ENCODE data around the gene ATF5. TPM values are rescaled to one million over a fixed set of nuclear protein-coding genes. Genes with fewer than 3 reads are reported as not detected.

ATF5 gene
- polyA plus RNA-seq, 6 donors from 2014 or later, result 0.49 to 0.99 (median 0.71) TPM; not detected in 1

DNA sequence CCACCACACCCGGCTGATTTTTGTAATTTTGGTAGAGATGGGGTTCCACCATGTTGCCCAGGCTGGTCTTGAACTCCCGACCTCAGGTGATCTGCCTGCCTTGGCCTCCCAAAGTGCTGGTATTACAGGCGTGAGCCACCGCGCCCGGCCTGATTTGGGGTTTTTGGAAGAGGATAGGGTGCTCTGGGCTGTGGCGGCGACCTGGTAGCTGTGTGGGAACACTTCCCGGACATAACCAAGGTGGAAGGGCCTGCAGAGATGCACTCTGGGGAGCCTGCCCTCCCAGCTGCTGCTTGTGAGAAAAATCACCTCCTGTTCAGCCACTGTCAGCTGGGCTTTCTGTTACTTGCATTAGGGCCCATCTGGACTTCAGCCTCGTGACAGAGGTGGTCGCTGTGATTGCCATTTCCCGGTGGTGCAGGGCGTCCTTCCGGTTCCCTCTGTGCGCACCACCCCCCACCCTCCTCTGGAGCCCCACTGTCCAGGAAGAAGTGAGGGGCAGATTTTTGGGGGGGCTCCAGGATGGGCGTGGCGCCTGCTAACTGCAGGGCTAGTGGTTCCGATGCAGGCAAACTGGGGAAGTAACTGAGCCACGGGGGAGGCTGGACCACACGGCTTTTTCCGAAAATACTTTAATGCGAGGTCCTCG lies 39.8 kb upstream of the ATF5 start:
- Mint-ChIP-seq H3K4me1 (peaks cover 4 to 25% (median 24%) of the 10 kb centered on the region in 3 donors), H3K4me3 (peak overlapping the region in 6 of 8 donors; percentile 21 to 78 (median 40)), H3K27ac (peak overlapping the region in 1 of 6 donors; percentile 85), H3K9me3 (no peaks in the 10 kb centered on the region), H3K27me3 (no peaks in the 10 kb centered on the region), H3K36me3 (no peaks in the 10 kb centered on the region)
- ATAC-seq (ENCODE audit: low read depth in 2 of 2) (no peak), DNase-seq (no peak)

DNA sequence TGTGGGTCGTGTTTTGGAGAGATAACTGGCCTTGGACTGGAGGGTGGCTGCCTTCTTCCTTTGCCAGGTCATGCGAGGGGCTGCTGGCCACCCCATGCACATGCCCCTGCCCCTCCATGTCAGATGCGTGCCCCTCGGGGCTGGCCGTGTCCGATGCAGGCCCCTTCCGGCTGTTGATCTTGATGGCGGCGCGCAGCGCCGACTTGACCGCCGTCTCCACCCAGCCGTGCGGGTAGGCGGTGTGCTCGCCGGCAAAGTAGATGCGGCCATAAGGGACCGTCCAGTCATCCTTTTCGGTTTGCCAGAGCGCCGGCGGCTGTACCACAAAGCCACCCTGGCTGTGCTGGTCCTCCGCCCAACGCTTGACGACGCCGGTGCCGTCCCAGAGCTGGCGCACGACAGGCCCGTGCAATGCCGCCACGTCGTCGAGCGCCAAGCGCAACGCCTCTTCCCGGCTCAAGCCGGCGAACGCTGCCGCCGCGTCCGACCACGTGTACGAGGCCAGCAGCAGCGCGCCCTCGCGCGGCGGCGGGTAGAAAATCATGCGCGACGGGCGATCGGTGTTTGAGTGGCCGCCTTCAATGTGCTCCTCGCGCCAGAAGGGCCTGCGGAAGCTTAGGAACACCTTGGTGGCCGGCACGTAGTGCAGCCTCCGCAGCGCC lies 39.2 kb upstream of the ATF5 start:
- peak overlapping the region in 3 of 6 donors; percentile 44 to 85 (median 68) for H3K27ac Mint-ChIP-seq
- H3K4me1 Mint-ChIP-seq, result peaks cover 10 to 31% (median 30%) of the 10 kb centered on the region in 3 donors
- ATAC-seq (ENCODE audit: low read depth in 2 of 2) (peak; percentile 77 to 79), DNase-seq (peak; percentile 70)
- H3K36me3 Mint-ChIP-seq, result no peaks in the 10 kb centered on the region
- H3K4me3 Mint-ChIP-seq, result peak overlapping the region; percentile 29 to 91 (median 83)
- no peaks in the 10 kb centered on the region for H3K9me3 Mint-ChIP-seq
- H3K27me3 Mint-ChIP-seq, result no peaks in the 10 kb centered on the region

GRCh38 chr19:49890349-49891311 lies 38.4 kb upstream of the ATF5 start:
- DNase-seq (no peak), ATAC-seq (ENCODE audit: low read depth in 2 of 2) (peak; percentile 79 to 83)
- peaks cover 11 to 39% (median 38%) of the 10 kb centered on the region in 3 donors for H3K4me1 Mint-ChIP-seq
- no peaks in the 10 kb centered on the region for H3K27me3 Mint-ChIP-seq
- H3K36me3 Mint-ChIP-seq, result no peaks in the 10 kb centered on the region
- peak overlapping the region in 4 of 6 donors; percentile 44 to 85 (median 67) for H3K27ac Mint-ChIP-seq
- peak overlapping the region; percentile 29 to 91 (median 83) for H3K4me3 Mint-ChIP-seq
- H3K9me3 Mint-ChIP-seq, result no peaks in the 10 kb centered on the region

GRCh38 chr19:49891393-49891792 lies 37.6 kb upstream of the ATF5 start:
- Mint-ChIP-seq H3K4me3 (peak overlapping the region in 6 of 8 donors; percentile 3 to 83 (median 49)), H3K27me3 (no peaks in the 10 kb centered on the region), H3K4me1 (peaks cover 19 to 47% (median 45%) of the 10 kb centered on the region in 3 donors), H3K27ac (peak overlapping the region in 3 of 6 donors; percentile 42 to 85 (median 67)), H3K9me3 (no peaks in the 10 kb centered on the region), H3K36me3 (no peaks in the 10 kb centered on the region)
- ATAC-seq (ENCODE audit: low read depth in 2 of 2) (no peak), DNase-seq (no peak)

- ATAC-seq (ENCODE audit: low read depth in 2 of 2) (no peak), DNase-seq (no peak)
- Mint-ChIP-seq H3K27ac (peak overlapping the region in 4 of 6 donors; percentile 39 to 94 (median 72)), H3K4me3 (peak overlapping the region in 2 of 8 donors; percentile 57 to 88), H3K9me3 (no peaks in the 10 kb centered on the region), H3K27me3 (no peaks in the 10 kb centered on the region), H3K36me3 (no peaks in the 10 kb centered on the region), H3K4me1 (peaks cover 32 to 60% (median 59%) of the 10 kb centered on the region in 3 donors)
Measured at GRCh38 chr19:49892716-49893115, 36.3 kb upstream of the ATF5 start.

DNA sequence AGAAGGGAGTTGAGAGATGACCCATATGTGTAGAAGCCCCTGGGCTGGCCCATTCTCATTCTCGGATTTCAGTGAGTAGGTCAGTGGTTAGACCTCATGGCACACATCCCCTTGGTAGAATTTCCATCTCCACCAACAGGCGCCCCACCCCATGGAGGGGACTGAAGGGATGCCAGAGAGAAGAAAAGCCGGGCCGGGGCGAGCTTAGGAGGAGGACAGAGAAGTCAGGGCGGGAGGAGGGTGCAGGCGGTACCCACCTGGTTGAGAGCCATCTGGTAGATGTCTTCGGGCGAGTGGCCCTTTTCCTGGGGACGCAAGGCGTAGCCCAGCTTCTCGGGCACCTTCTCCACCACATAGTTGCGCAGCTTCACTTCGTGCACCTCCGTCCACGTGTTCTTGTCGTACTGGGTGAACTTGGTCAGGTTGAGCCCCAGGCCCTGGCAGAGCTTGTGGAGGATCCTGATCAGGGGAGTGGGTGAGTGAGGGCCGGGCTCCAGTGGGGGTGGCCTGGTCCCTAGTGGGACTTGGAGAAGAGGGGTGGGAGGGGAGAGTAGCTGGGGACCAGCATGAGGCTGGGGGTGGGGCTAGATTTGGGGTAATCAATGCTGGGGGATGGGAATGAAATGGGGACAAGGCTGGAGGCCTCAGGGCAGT lies 34.9 kb upstream of the ATF5 start:
- Mint-ChIP-seq H3K27me3 (no peaks in the 10 kb centered on the region), H3K36me3 (no peaks in the 10 kb centered on the region), H3K9me3 (no peaks in the 10 kb centered on the region), H3K4me1 (peaks cover 35 to 63% (median 63%) of the 10 kb centered on the region in 3 donors), H3K4me3 (peak overlapping the region in 2 of 8 donors; percentile 59 to 70), H3K27ac (peak overlapping the region in 3 of 6 donors; percentile 41 to 74 (median 56))
- no peak for ATAC-seq (ENCODE audit: low read depth in 2 of 2)
- DNase-seq, result no peak

DNA sequence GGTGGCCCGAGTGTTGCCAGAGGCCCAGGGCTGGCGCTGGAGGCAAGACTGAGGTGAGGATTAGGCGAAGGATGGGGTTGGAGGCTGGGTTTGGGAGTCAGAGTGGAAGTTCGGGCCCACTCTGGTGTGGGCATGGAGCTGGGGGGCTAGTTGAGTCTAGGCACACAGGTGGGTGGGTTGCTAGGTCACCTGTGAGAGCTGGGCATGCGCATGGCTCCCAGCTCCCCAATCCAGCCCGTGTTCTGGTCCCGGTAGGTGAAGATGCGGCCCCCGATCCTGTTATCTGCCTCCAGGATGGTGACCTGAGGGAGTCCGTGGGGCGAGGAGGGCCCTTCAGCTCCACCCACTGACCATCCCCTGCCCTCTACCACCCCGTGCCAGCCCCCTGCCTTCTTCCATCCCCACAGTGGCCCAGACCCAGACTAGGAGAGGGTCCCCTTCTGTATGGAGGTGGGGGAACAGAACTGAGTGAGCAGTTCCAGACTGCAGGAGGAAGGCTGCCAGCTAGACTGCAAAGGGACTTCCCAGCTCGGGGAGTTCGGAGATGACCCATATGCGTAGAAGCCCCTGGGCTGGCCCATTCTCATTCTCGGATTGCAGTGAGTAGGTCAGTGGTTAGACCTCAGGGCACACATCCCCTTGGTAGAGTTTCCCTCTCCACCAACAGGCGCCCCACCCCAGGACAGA lies 34.0 kb upstream of the ATF5 start:
- H3K27me3 Mint-ChIP-seq, result no peaks in the 10 kb centered on the region
- peaks cover 35 to 69% (median 62%) of the 10 kb centered on the region in 3 donors for H3K4me1 Mint-ChIP-seq
- H3K9me3 Mint-ChIP-seq, result no peaks in the 10 kb centered on the region
- peak overlapping the region in 4 of 8 donors; percentile 30 to 57 (median 39) for H3K4me3 Mint-ChIP-seq
- ATAC-seq (ENCODE audit: low read depth in 2 of 2) (no peak), DNase-seq (no peak)
- peak overlapping the region in 4 of 6 donors; percentile 24 to 96 (median 84) for H3K27ac Mint-ChIP-seq
- H3K36me3 Mint-ChIP-seq, result no peaks in the 10 kb centered on the region

DNA sequence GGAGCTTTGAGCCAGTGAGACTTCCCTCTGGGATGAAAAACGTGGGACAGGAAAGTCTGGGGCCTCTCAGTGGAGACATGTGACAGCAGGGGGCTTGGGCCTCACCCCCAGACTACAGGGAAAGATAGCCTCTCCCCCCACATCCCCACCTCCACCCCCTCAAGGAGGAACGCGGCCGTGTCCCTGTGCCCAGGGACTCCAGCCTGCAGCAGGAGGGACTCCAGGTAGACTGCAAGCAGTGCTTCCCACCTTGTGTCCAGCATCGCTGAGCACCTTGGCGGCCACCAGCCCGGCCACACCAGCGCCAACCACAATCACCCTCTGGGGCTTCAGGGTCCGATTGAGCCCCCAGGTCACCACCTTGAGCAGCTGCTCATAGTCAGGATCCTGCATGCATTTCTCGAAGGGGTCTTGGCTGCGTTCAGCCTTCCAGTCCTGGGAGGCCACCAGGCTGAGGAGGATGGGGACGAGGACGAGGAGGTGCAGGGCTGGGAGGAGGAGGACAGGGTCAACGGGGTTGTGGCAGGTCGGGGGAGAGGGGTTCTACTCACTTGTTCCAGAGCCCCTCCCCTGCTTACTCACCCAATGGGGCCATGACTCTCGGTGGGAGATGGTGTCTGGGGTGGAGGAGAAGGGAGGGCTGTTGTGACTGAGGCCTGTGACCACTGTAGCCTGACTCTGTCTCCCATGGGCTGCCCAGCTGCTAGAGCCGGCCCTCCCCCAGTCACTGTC lies 33.3 kb upstream of the ATF5 start:
- Mint-ChIP-seq H3K27ac (peak overlapping the region in 5 of 6 donors; percentile 95 to 100 (median 98)), H3K4me3 (peak overlapping the region; percentile 30 to 94 (median 77)), H3K27me3 (no peaks in the 10 kb centered on the region), H3K36me3 (no peaks in the 10 kb centered on the region), H3K4me1 (peaks cover 35 to 73% (median 64%) of the 10 kb centered on the region in 3 donors), H3K9me3 (no peaks in the 10 kb centered on the region)
- ATAC-seq (ENCODE audit: low read depth in 2 of 2) (no peak), DNase-seq (no peak)

- peak; percentile 77 to 83 for ATAC-seq (ENCODE audit: low read depth in 2 of 2)
- Mint-ChIP-seq H3K27me3 (no peaks in the 10 kb centered on the region), H3K36me3 (no peaks in the 10 kb centered on the region), H3K27ac (peak within 1 kb of the TSS; percentile 96 to 100 (median 98)), H3K4me3 (peak within 1 kb of the TSS; percentile 75 to 95 (median 90)), H3K4me1 (peaks cover 31 to 73% (median 66%) of the 10 kb centered on the region in 3 donors), H3K9me3 (no peaks in the 10 kb centered on the region)
- DNase-seq, result peak; percentile 84
Measured at GRCh38 chr19:49896863-49897621, 32.0 kb upstream of the ATF5 start, which contains the start of gene IL4I1. Gene IL4I1 (minus strand): TSS chr19:49896887. CDS start chr19:49896160, 727 bp downstream.

- no peak for ATAC-seq (ENCODE audit: low read depth in 2 of 2)
- Mint-ChIP-seq H3K27ac (no peak overlapping the region), H3K9me3 (peaks cover 0 to 3% (median 0%) of the 10 kb centered on the region in 7 donors), H3K4me1 (peaks cover 22 to 60% (median 33%) of the 10 kb centered on the region in 3 donors), H3K36me3 (peaks cover 6 to 7% of the 10 kb centered on the region in 2 donors), H3K27me3 (no peaks in the 10 kb centered on the region), H3K4me3 (peak overlapping the region in 2 of 8 donors; percentile 29 to 54)
- DNase-seq, result no peak
Measured at GRCh38 chr19:49904136-49904535, 24.9 kb upstream of the ATF5 start.
